HEK293 (cell line): Measurements from ENCODE around the gene PACSIN2.

Source experiments
- CTCF ChIA-PET: fragments of 350-600 bp; formaldehyde crosslinking; extraction: SDS; loops from one replicate; lab custom pipeline; 2021; ENCODE audit warnings: antibody characterized with exemption; lab: Yijun Ruan, JAX
- POLR2A ChIA-PET: fragments of 300-600 bp; formaldehyde crosslinking; extraction: SDS; loops from one replicate; lab custom pipeline; 2020; ENCODE audit warnings: antibody characterized with exemption, inconsistent platforms; lab: Yijun Ruan, JAX
- H3K27ac ChIP-seq: fragments of 200-500 bp; sonication (Bioruptor generic); 2 replicates; pipeline ENCODE4 v1.5.1; 2014; ENCODE audit warnings: low read depth, low read length, control low read depth, inconsistent platforms; ENCODE audit errors: extremely low read depth
- H3K36me3 ChIP-seq, 2 experiments: fragments of 200-500 bp in 1 of 2; sonication (Bioruptor generic) in 1 of 2; 1 replicate in 1 of 2; 2 replicates in 1 of 2; pipeline ENCODE4 v1.5.1; 2014 to 2017; ENCODE audit warnings: inconsistent platforms in 2 of 2, low read length in 2 of 2; ENCODE audit not compliant: control insufficient read depth in 2 of 2, insufficient read depth in 1 of 2
- H3K4me1 ChIP-seq: fragments of 200-500 bp; sonication (Bioruptor generic); 2 replicates; pipeline ENCODE4 v1.5.1; 2014; ENCODE audit warnings: mild to moderate bottlenecking, low read length, inconsistent platforms; ENCODE audit not compliant: control insufficient read depth, insufficient read depth
- H3K4me3 ChIP-seq: 2 replicates; pipeline ENCODE4 v1.5.1; 2011; ENCODE audit warnings: low read depth, mild to moderate bottlenecking, control low read depth, low read length, moderate library complexity
- H3K9me3 ChIP-seq: fragments of 200-500 bp; sonication (Bioruptor generic); 2 replicates; pipeline ENCODE4 v1.5.1; 2014; ENCODE audit warnings: low read depth, low read length, inconsistent platforms; ENCODE audit not compliant: control insufficient read depth, insufficient read depth
- ELK4 ChIP-seq: IDR thresholded peaks from 2 replicates; pipeline ENCODE4 v1.6.1; 2011; ENCODE audit warnings: mild to moderate bottlenecking, low read depth, low read length, borderline replicate concordance
- GLI2 ChIP-seq: fragments of 450-650 bp; formaldehyde crosslinking; IDR thresholded peaks from 2 replicates; pipeline ENCODE4; 2017; ENCODE audit warnings: missing biosample characterization, missing genetic modification characterization, low read depth, borderline replicate concordance
- GLIS1 ChIP-seq: fragments of 450-650 bp; formaldehyde crosslinking; IDR thresholded peaks from 2 replicates; pipeline ENCODE4 v1.5.1; 2016; ENCODE audit warnings: missing biosample characterization, missing genetic modification characterization
- HOXD13 ChIP-seq: sonication (generic); formaldehyde crosslinking; IDR thresholded peaks from 2 replicates; pipeline ENCODE4 v1.8.0; 2022; ENCODE audit warnings: missing genetic modification reagents, borderline replicate concordance
- INSM2 ChIP-seq: fragments of 450-650 bp; formaldehyde crosslinking; IDR thresholded peaks from 2 replicates; pipeline ENCODE4 v1.5.1; 2016; ENCODE audit warnings: missing biosample characterization, missing genetic modification characterization
- KLF1 ChIP-seq: fragments of 450-650 bp; formaldehyde crosslinking; IDR thresholded peaks from 2 replicates; pipeline ENCODE4 v1.5.1; 2016; ENCODE audit warnings: missing biosample characterization, missing genetic modification characterization
- MYNN ChIP-seq: fragments of 450-650 bp; formaldehyde crosslinking; IDR thresholded peaks from 2 replicates; pipeline ENCODE4 v1.5.1; 2016; ENCODE audit warnings: missing biosample characterization, missing genetic modification characterization, borderline replicate concordance
- PRDM1 ChIP-seq: fragments of 450-650 bp; formaldehyde crosslinking; IDR thresholded peaks from 2 replicates; pipeline ENCODE4; 2016; ENCODE audit warnings: missing biosample characterization, missing genetic modification characterization
- PRDM6 ChIP-seq: fragments of 450-650 bp; formaldehyde crosslinking; IDR thresholded peaks from 2 replicates; pipeline ENCODE4 v1.5.1; 2017; ENCODE audit warnings: missing biosample characterization, missing genetic modification characterization
- SCRT1 ChIP-seq: fragments of 450-650 bp; formaldehyde crosslinking; IDR thresholded peaks from 2 replicates; pipeline ENCODE4 v1.5.1; 2016; ENCODE audit warnings: missing biosample characterization, missing genetic modification characterization, borderline replicate concordance
- ZBTB10 ChIP-seq: fragments of 450-650 bp; formaldehyde crosslinking; IDR thresholded peaks from 2 replicates; pipeline ENCODE4 v1.5.1; 2016; ENCODE audit warnings: missing biosample characterization, missing genetic modification characterization
- ZEB2 ChIP-seq: fragments of 450-650 bp; formaldehyde crosslinking; IDR thresholded peaks from 2 replicates; pipeline ENCODE4 v1.5.1; 2016; ENCODE audit warnings: missing biosample characterization, missing genetic modification characterization
- ZIC2 ChIP-seq: fragments of 450-650 bp; formaldehyde crosslinking; IDR thresholded peaks from 2 replicates; pipeline ENCODE4 v1.5.1; 2016; ENCODE audit warnings: missing biosample characterization, missing genetic modification characterization
- ZNF140 ChIP-seq: fragments of 450-650 bp; formaldehyde crosslinking; IDR thresholded peaks from 2 replicates; pipeline ENCODE4 v1.5.1; 2016; ENCODE audit warnings: missing biosample characterization, missing genetic modification characterization
- ZNF148 ChIP-seq: fragments of 450-650 bp; formaldehyde crosslinking; IDR thresholded peaks from 2 replicates; pipeline ENCODE4 v1.5.0; 2017; ENCODE audit warnings: missing biosample characterization, missing genetic modification characterization, borderline replicate concordance
- ZNF394 ChIP-seq: fragments of 450-650 bp; formaldehyde crosslinking; IDR thresholded peaks from 2 replicates; pipeline ENCODE4 v1.5.1; 2016; ENCODE audit warnings: missing biosample characterization, missing genetic modification characterization, mild to moderate bottlenecking, moderate library complexity, borderline replicate concordance
- ZNF449 ChIP-seq: fragments of 450-650 bp; formaldehyde crosslinking; IDR thresholded peaks from 2 replicates; pipeline ENCODE4 v1.5.1; 2017; ENCODE audit warnings: missing biosample characterization, mild to moderate bottlenecking, missing genetic modification characterization, moderate library complexity
- ZNF473 ChIP-seq: fragments of 450-650 bp; formaldehyde crosslinking; IDR thresholded peaks from 2 replicates; pipeline ENCODE4 v1.5.1; 2017; ENCODE audit warnings: missing biosample characterization, missing genetic modification characterization
- ZNF501 ChIP-seq: fragments of 450-650 bp; formaldehyde crosslinking; IDR thresholded peaks from 2 replicates; pipeline ENCODE4 v1.5.1; 2016; ENCODE audit warnings: missing biosample characterization, missing genetic modification characterization
- ZNF777 ChIP-seq: fragments of 450-650 bp; formaldehyde crosslinking; IDR thresholded peaks from 2 replicates; pipeline ENCODE4 v1.5.1; 2017; ENCODE audit warnings: missing biosample characterization, missing genetic modification characterization, borderline replicate concordance
- ZSCAN16 ChIP-seq: fragments of 450-650 bp; formaldehyde crosslinking; IDR thresholded peaks from 2 replicates; pipeline ENCODE4 v1.5.1; 2016; ENCODE audit warnings: missing biosample characterization, missing genetic modification characterization

Gene PACSIN2

GRCh38 chr22:42883121-42883520 is 131.8 kb downstream of the PACSIN2 start:
- TF ChIP-seq KLF1 (tag by site-specific recombination) (no peak), SCRT1 (tag by site-specific recombination) (no peak), ZSCAN16 (tag by site-specific recombination) (no peak), INSM2 (no peak), ZNF449 (no peak)
- TF ChIP-seq, all 188 proteins: peak for 0
- ChIA-PET POLR2A (no interaction called here), CTCF (interaction anchor here (1.6 kb wide), 1 partner anchor 15 kb away, joined by 15 read pairs; no protein-coding TSS in a partner anchor)
- H3K4me3 ChIP-seq = no peak overlapping the region
- H3K27ac ChIP-seq = no peak overlapping the region
- no peaks in the 10 kb centered on the region for H3K9me3 ChIP-seq
- no peaks in the 10 kb centered on the region for H3K4me1 ChIP-seq
- peaks cover 2 to 96% of the 10 kb centered on the region in 2 experiments; a peak in 1 of 3 replicates for H3K36me3 ChIP-seq

GRCh38 chr22:42881982-42882656 is 132.8 kb downstream of the PACSIN2 start:
- H3K36me3 ChIP-seq = peaks cover 0 to 98% of the 10 kb centered on the region in 2 experiments; a peak in 1 of 3 replicates
- no peaks in the 10 kb centered on the region for H3K4me1 ChIP-seq
- no peaks in the 10 kb centered on the region for H3K9me3 ChIP-seq
- TF ChIP-seq GLI2 (tag by site-specific recombination) (no peak), ZBTB10 (tag by site-specific recombination) (no peak), PRDM6 (tag by site-specific recombination) (no peak), MYNN (tag by site-specific recombination) (no peak), ZIC2 (peak; percentile 60), ZNF148 (tag by site-specific recombination) (no peak), ZNF501 (tag by site-specific recombination) (no peak), ZNF473 (tag by site-specific recombination) (no peak), GLIS1 (tag by site-specific recombination) (peak; percentile 56), ZNF140 (tag by site-specific recombination) (no peak), ZNF777 (tag by site-specific recombination) (no peak), ZNF394 (tag by site-specific recombination) (no peak), ZEB2 (tag by site-specific recombination) (no peak), PRDM1 (tag by site-specific recombination) (no peak), HOXD13 (no peak), ELK4 (no peak)
- ChIA-PET CTCF (interaction anchor here (0.5 to 1.6 kb wide), 5 partner anchors 14 to 280 kb away, joined by 3 to 15 read pairs (median 3); no protein-coding TSS in a partner anchor), POLR2A (no interaction called here)
- no peak overlapping the region for H3K27ac ChIP-seq
- no peak overlapping the region for H3K4me3 ChIP-seq
